ENCODE measurements around the gene KIF3B. TPM values are rescaled to one million over a fixed set of nuclear protein-coding genes. Genes with fewer than 3 reads are reported as not detected.
"Not testable (repeated sequence)": the region's sequence is repeated elsewhere in the genome, so short reads cannot be mapped to it uniquely, and the experiment has no call there.

Gene KIF3B
- polyA plus RNA-seq, 1 donor (not counting 4 experiments of a cell fraction or from before 2014, with no cell fraction given): 20.3 TPM

DNA sequence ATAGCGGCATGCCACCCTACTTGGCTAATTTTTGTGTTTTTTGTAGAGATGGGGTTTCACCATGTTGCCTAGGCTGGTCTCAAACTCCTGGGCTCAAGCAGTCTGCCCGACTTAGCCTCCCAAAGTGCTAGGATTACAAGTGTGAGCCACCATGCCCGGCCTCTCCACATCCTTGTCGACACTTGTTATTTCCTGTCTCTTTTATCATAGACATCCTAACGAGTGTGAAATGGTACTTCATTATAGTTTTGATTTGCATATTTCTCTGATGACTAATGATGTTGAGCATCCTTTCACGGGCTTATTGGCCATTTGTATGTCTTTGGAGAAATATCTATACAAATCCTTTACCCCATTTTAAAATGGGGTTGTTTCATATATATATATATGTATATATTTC, 41.6 kb downstream of the KIF3B start:
- Histone ChIP-seq H3K4me2 (ENCODE audit: control insufficient read depth, extremely low read depth, insufficient read depth, low read depth, low read length) (no peak overlapping the region), H4K20me1 (ENCODE audit: control insufficient read depth, extremely low read depth, insufficient read depth, low read length) (no peaks in the 10 kb centered on the region), H3K9me3 (ENCODE audit: control insufficient read depth, low read depth, low read length) (no peaks in the 10 kb centered on the region), H3K4me1 (ENCODE audit: control insufficient read depth, extremely low read depth, insufficient read depth, low read length) (no peaks in the 10 kb centered on the region), H2AFZ (ENCODE audit: control insufficient read depth, low read length) (no peak overlapping the region), H3K9me1 (ENCODE audit: control insufficient read depth, extremely low read depth, insufficient read depth, low read length) (no peaks in the 10 kb centered on the region), H3K4me3 (ENCODE audit: control insufficient read depth in 2 of 3, extremely low read depth in 1 of 3, insufficient read depth in 2 of 3, low read depth in 1 of 3, low read length in 3 of 3) (no peak overlapping the region), H3K27ac (ENCODE audit: control insufficient read depth, insufficient read depth, low read length) (no peak overlapping the region), H3K36me3 (ENCODE audit: control insufficient read depth in 2 of 2, extremely low read depth in 1 of 2, insufficient read depth in 2 of 2, low read length in 2 of 2) (peaks cover 6 to 7% of the 10 kb centered on the region in 2 experiments), H3K79me2 (ENCODE audit: control insufficient read depth, insufficient read depth, low read length) (no peaks in the 10 kb centered on the region), H3K27me3 (ENCODE audit: control insufficient read depth, extremely low read depth, insufficient read depth, low read length) (no peaks in the 10 kb centered on the region), H3K9ac (ENCODE audit: control insufficient read depth, extremely low read depth, insufficient read depth, low read length) (no peak overlapping the region)
- TF ChIP-seq EZH2 (IDR thresholded peaks at IDR 0.05; ENCODE audit: low read length): no peak
- no peak for DNase-seq (ENCODE audit: low read depth, low spot score)
- dilution Hi-C loops (cut with MboI; ENCODE audit: extremely low pct_ligation_motif_present, low sequenced_read_pairs): no loop called here
- FAIRE-seq: no peak

DNA sequence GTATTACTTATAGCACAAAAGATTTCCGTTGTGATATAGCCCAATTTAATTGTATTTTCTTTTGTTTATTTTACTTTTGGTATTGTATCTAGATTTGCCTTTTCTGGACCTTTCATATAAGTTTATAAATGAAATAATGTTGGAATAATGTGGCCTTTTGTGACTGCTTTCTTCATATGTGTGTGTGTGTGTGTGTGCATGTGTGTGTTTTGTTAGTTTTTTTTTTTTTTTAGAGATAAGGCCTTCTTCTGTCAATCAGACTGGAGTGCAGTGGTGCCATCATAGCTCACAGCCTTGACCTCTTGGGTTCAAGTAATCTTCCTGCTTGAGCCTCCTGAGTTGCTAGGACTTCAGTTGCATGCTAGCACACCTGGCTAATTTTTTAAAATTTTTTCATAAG, 42.9 kb downstream of the KIF3B start:
- H3K36me3 ChIP-seq (ENCODE audit: control insufficient read depth in 2 of 2, extremely low read depth in 1 of 2, insufficient read depth in 2 of 2, low read length in 2 of 2): peaks cover 6 to 7% of the 10 kb centered on the region in 2 experiments
- H3K4me3 ChIP-seq (ENCODE audit: control insufficient read depth in 2 of 3, extremely low read depth in 1 of 3, insufficient read depth in 2 of 3, low read depth in 1 of 3, low read length in 3 of 3): no peak overlapping the region
- DNase-seq (ENCODE audit: low read depth, low spot score) (no peak), FAIRE-seq (no peak)
- no peaks in the 10 kb centered on the region for H3K9me3 ChIP-seq (ENCODE audit: control insufficient read depth, low read depth, low read length)
- H2AFZ ChIP-seq (ENCODE audit: control insufficient read depth, low read length): no peak overlapping the region
- H4K20me1 ChIP-seq (ENCODE audit: control insufficient read depth, extremely low read depth, insufficient read depth, low read length): no peaks in the 10 kb centered on the region
- no peaks in the 10 kb centered on the region for H3K79me2 ChIP-seq (ENCODE audit: control insufficient read depth, insufficient read depth, low read length)
- H3K4me1 ChIP-seq (ENCODE audit: control insufficient read depth, extremely low read depth, insufficient read depth, low read length): no peaks in the 10 kb centered on the region
- no peak overlapping the region for H3K9ac ChIP-seq (ENCODE audit: control insufficient read depth, extremely low read depth, insufficient read depth, low read length)
- no peak for TF ChIP-seq EZH2 (IDR thresholded peaks at IDR 0.05; ENCODE audit: low read length)
- no peak overlapping the region for H3K4me2 ChIP-seq (ENCODE audit: control insufficient read depth, extremely low read depth, insufficient read depth, low read depth, low read length)
- dilution Hi-C loops (cut with MboI; ENCODE audit: extremely low pct_ligation_motif_present, low sequenced_read_pairs): no loop called here
- H3K27ac ChIP-seq (ENCODE audit: control insufficient read depth, insufficient read depth, low read length): no peak overlapping the region
- no peaks in the 10 kb centered on the region for H3K27me3 ChIP-seq (ENCODE audit: control insufficient read depth, extremely low read depth, insufficient read depth, low read length)
- no peaks in the 10 kb centered on the region for H3K9me1 ChIP-seq (ENCODE audit: control insufficient read depth, extremely low read depth, insufficient read depth, low read length)

DNA sequence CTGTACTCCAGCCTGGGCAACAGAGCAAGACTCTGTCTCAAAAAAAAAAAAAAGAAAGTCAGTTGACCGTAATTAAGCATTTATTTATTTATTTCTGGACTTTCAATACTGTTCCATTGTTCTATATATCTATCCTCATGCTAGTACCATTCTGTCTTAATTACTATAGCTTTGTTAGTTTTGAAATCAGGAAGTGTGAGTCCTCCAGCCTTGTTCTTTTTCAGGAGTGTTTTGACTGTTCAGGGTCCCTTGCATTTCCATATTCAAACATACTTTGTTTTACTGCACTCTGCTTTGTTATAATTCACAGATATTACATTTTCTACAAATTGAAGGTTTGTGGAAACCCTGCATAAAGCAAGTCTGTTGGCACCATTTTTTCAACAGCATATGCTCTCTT, 43.9 kb downstream of the KIF3B start:
- Histone ChIP-seq H3K79me2 (ENCODE audit: control insufficient read depth, insufficient read depth, low read length) (no peaks in the 10 kb centered on the region), H3K4me3 (ENCODE audit: control insufficient read depth in 2 of 3, extremely low read depth in 1 of 3, insufficient read depth in 2 of 3, low read depth in 1 of 3, low read length in 3 of 3) (no peak overlapping the region), H3K27me3 (ENCODE audit: control insufficient read depth, extremely low read depth, insufficient read depth, low read length) (no peaks in the 10 kb centered on the region), H3K27ac (ENCODE audit: control insufficient read depth, insufficient read depth, low read length) (no peak overlapping the region), H3K9ac (ENCODE audit: control insufficient read depth, extremely low read depth, insufficient read depth, low read length) (no peak overlapping the region), H3K9me3 (ENCODE audit: control insufficient read depth, low read depth, low read length) (no peaks in the 10 kb centered on the region), H4K20me1 (ENCODE audit: control insufficient read depth, extremely low read depth, insufficient read depth, low read length) (no peaks in the 10 kb centered on the region), H3K9me1 (ENCODE audit: control insufficient read depth, extremely low read depth, insufficient read depth, low read length) (no peaks in the 10 kb centered on the region), H2AFZ (ENCODE audit: control insufficient read depth, low read length) (no peak overlapping the region), H3K4me2 (ENCODE audit: control insufficient read depth, extremely low read depth, insufficient read depth, low read depth, low read length) (no peak overlapping the region), H3K4me1 (ENCODE audit: control insufficient read depth, extremely low read depth, insufficient read depth, low read length) (peaks cover 3% of the 10 kb centered on the region), H3K36me3 (ENCODE audit: control insufficient read depth in 2 of 2, extremely low read depth in 1 of 2, insufficient read depth in 2 of 2, low read length in 2 of 2) (peaks cover 0 to 2% of the 10 kb centered on the region in 2 experiments)
- dilution Hi-C loops (cut with MboI; ENCODE audit: extremely low pct_ligation_motif_present, low sequenced_read_pairs): no loop called here
- no peak for TF ChIP-seq EZH2 (IDR thresholded peaks at IDR 0.05; ENCODE audit: low read length)
- TF ChIP-seq, protein P1, sequence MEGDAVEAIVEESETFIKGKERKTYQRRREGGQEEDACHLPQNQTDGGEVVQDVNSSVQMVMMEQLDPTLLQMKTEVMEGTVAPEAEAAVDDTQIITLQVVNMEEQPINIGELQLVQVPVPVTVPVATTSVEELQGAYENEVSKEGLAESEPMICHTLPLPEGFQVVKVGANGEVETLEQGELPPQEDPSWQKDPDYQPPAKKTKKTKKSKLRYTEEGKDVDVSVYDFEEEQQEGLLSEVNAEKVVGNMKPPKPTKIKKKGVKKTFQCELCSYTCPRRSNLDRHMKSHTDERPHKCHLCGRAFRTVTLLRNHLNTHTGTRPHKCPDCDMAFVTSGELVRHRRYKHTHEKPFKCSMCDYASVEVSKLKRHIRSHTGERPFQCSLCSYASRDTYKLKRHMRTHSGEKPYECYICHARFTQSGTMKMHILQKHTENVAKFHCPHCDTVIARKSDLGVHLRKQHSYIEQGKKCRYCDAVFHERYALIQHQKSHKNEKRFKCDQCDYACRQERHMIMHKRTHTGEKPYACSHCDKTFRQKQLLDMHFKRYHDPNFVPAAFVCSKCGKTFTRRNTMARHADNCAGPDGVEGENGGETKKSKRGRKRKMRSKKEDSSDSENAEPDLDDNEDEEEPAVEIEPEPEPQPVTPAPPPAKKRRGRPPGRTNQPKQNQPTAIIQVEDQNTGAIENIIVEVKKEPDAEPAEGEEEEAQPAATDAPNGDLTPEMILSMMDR (optimal IDR thresholded peaks at IDR 0.05 in 1 of 3, IDR thresholded peaks at IDR 0.05 in 1 of 3, conservative IDR thresholded peaks at IDR 0.05 in 1 of 3; ENCODE audit: extremely low read depth in 1 of 3, insufficient read depth in 2 of 3, low read length in 3 of 3): no peak
- DNase-seq (ENCODE audit: low read depth, low spot score): no peak
- FAIRE-seq: no peak

- H3K79me2 ChIP-seq (ENCODE audit: control insufficient read depth, insufficient read depth, low read length); H3K9me1 ChIP-seq (ENCODE audit: control insufficient read depth, extremely low read depth, insufficient read depth, low read length); H3K9ac ChIP-seq (ENCODE audit: control insufficient read depth, extremely low read depth, insufficient read depth, low read length); dilution Hi-C loops (cut with MboI; ENCODE audit: extremely low pct_ligation_motif_present, low sequenced_read_pairs); H3K9me3 ChIP-seq (ENCODE audit: control insufficient read depth, low read depth, low read length); FAIRE-seq; H2AFZ ChIP-seq (ENCODE audit: control insufficient read depth, low read length); H3K36me3 ChIP-seq (ENCODE audit: control insufficient read depth in 2 of 2, extremely low read depth in 1 of 2, insufficient read depth in 2 of 2, low read length in 2 of 2); H3K4me2 ChIP-seq (ENCODE audit: control insufficient read depth, extremely low read depth, insufficient read depth, low read depth, low read length); H3K4me3 ChIP-seq (ENCODE audit: control insufficient read depth in 2 of 3, extremely low read depth in 1 of 3, insufficient read depth in 2 of 3, low read depth in 1 of 3, low read length in 3 of 3); H4K20me1 ChIP-seq (ENCODE audit: control insufficient read depth, extremely low read depth, insufficient read depth, low read length); H3K27ac ChIP-seq (ENCODE audit: control insufficient read depth, insufficient read depth, low read length); H3K27me3 ChIP-seq (ENCODE audit: control insufficient read depth, extremely low read depth, insufficient read depth, low read length); DNase-seq (ENCODE audit: low read depth, low spot score); H3K4me1 ChIP-seq (ENCODE audit: control insufficient read depth, extremely low read depth, insufficient read depth, low read length): not testable (repeated sequence)
Measured at GRCh38 chr20:32322260-32322659, 44.8 kb downstream of the KIF3B start.

All from keratinocyte (primary cell).